NCI-H146 (cell line): ENCODE data around the gene TAOK2.
"Not testable (repeated sequence)": the region's sequence is repeated elsewhere in the genome, so short reads cannot be mapped to it uniquely, and the experiment has no call there.

Source experiments
- DNase-seq: peaks from one replicate; lab custom pipeline; 2025; lab: John Stamatoyannopoulos, UW

Gene TAOK2

DNA sequence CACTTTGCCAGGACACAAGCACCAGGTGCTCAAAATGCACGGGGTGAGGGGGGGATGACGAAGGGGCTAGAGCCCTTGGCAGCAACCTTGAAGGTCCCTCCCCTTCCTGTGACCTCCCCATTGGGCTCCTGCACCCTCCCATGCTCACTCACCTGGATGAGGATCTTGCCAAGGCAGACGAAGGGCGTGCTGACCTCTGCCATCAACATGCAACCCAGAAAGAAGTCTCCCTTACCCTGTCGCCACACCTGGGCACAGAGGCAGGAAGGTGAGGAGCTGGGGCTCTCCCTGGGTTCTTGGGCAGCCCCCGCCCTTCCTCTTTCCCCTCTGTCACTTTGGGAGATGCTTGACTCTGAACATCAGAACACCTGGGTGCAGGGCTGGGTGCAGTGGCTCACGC is 51.9 kb downstream of the TAOK2 start:
- DNase-seq: no peak

DNA sequence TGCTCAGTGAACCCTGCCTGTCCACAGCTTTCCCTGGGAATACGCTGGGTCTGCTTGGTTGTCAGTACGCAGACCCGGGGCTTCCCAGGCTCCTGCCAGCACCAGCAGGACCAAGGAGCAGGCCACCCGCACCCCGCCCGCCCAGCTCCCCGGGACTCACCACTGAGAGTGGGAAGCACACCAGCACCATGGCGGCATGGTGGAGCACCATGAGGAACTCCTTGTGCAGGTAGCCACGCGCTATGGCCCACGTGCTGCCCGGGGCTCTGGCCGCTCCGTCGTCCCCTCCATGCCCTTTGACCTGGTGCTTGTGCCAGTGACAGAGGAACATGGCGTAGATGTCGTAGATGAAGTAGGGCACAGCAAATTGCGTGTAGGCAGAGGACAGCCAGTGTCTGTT is 52.8 kb downstream of the TAOK2 start:
- no peak for DNase-seq

DNA sequence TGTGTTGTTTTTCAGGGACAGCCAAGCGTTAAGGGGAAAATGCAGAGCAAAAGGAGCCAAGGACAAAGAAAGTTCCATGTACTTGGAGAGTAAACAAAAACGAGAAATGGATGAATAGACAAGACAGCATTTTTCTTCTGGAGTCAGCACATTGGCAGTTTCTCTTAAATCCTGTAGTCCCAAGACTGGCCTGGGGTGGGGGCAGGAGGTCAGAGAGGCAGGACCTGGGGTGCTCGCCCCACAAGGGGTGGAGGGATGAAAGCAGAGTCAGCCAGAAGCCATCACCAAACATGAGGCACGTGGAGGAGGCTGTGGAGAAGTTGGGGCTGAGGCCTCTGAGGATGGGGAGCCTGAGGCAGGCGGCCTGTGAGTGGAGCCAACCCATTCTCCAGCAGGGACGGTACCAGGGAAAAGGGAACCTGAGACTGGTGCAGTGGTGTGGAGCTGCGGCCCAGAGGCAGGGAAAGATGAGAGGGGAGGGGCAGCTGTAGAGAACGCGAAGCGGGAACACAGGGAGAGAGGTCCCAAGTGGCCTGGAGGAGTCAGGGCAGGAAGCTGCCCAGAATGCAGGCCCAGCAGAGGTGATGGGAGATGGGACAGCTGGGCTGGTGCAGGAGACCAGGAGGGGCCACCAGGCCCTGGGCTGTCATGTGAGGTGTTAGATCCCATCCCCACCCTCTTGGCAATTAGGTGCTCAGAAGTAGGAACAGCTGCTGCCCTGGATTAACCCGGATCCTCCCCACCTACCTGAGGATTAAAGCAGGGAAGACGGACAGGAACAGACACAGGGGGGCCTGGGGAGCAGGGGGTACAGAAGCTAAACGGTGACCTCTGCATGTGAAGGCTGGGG is 54.1 kb downstream of the TAOK2 start:
- no peak for DNase-seq

DNA sequence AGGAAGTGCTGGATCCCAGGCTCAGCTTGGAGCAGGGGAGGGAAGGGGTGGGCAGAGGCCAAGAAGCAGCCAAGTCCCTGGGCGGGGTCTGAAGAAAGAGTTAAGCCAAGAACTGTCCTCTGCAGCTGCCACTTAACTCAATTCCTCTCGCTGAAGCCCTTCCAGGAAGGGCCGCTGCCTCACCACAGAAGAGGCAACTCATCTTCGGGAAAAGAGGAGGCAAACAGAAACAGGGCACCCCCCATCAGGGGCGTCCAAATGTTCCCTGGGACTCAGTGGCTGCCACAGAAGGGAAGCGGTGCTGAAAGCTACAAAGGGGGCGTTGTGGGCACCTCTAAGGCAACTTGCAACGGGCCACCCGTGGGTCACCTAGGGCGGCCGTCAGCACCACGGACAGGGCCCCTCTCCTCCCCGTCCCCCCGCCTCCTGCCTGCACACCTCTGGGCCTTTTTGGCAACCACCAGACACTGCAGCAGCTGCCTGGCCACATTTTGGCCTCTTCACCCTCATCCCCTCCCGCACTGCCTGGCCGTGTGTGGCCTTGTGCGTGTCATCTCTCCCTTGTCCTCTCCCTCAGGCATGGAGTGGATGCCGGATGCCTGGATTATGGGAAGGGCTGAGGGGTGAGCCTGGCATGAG is 54.9 kb downstream of the TAOK2 start:
- DNase-seq: no peak

DNA sequence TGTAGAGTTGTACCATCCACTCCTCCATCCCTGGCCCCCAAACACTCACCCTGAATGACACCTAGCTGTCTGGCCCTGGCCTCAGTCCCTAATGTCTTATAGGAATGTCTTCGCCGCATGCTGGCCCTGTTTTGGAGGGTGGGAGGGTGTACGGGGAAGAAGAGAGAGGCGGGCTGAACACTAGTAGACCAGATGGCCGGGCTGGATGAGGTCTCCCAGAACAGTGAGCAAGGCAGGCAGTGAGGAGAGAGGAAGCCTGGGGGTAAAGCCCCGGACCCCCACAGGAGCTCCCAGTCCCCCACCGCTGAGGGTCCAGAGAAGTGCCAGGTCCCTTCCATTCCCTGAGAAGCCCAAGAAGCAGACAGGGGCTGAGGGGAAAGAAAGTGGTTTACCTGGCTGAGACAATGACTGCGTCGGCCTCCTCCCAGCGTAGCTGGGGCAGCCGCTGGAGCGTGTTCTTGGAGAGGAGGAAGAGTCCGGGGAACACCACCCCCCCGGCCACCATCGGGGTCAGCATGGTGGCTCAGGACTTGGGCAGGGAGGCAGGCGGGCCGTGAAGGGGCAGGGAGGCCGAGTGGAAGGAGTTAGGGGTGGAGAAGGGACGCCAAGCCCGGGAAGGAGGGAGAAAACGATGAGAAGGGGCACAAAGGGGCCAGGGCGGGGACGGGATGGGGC is 56.5 kb downstream of the TAOK2 start:
- no peak for DNase-seq

DNA sequence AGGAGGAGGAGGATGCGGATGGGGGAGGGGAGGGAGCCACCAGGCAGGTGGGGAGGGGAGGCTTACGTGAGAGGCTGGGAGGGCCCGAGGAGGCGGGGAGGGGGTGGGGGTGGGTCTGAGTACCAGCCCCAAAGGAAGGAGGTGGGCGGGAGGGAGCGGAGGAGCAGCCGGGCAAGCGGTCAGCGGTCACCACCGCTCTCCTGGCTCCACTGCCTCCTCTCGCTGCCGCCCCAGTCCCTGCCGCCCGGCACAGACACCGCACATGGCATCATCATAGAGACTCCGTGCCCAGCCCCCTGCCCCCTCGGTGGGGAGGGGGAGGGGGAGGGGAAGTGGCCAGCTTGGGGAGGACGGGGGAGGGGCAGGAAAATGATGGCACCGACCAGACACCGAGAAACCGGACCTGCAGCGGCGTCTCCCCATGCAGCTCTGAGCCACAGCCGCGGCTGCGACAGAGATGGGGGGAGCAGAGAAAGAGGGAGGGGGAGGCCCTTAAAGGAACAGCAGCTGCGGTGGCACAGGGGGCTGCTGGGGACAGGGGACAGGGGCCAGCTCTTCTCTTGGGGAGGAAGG is 57.3 kb downstream of the TAOK2 start, which contains the start of gene TLCD3B:
Gene TLCD3B, minus strand, starts transcription at position 431 of the 573 bp plus-strand sequence. CDS start 744 bp downstream, outside the sequence.
- peak; percentile 73 for DNase-seq

DNA sequence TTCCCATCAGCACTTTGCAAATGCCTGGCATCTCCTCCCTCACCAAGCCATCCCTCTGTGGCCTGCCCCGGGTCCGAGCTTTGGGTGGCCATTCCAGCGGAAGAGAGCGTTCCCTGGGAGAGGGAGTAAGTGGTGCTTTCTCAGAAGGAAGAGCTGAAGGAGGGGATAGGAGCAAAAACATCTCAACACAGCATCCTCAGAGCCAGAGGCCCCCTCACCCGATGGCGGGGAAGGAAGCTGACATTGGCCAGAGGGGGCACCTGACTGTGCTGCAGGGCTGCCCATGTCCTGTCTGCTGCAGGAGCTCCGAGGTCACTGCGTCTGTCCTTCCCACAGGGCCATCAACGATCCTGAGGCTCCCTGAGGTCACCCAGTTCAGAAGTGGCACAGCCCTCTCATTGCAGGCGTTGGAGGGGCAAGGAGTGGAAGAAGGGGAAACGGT is 57.8 kb downstream of the TAOK2 start:
- peak; percentile 30 for DNase-seq

DNA sequence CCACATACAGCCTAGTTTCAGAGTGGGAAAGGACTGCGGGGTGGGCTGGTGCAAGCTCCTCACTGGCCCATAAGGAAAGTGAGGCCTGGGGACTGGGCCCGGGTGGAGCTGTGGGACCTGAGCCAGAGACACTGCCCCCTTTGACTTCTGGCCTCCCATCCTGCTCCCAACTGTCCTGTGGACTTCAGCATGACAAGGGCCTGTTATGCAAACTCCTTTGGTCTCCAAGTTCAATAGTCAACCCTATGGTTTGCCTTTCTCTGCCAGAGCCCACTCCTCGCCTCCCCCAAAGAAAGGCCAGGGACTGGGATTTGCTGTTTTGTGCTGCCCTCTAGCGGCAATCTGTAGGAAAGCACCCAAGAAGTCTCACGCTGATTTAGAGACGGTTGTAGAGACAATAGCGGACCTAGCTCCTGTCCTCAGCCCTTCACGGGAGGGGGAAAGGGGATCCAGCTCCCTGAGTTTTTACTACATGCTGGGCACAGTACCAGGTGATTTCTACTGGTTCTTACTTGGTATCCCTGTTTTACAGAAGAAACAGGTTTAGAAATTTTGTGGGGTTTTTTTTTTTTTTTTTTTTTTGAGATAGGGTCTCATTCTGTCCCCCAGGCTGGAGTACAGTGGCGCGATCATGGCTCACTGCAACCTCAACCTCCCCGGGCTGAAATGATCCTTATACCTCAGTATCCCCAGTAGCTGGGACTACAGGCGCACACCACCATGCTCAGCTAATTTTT is 58.6 kb downstream of the TAOK2 start:
- peak; percentile 85 for DNase-seq

DNA sequence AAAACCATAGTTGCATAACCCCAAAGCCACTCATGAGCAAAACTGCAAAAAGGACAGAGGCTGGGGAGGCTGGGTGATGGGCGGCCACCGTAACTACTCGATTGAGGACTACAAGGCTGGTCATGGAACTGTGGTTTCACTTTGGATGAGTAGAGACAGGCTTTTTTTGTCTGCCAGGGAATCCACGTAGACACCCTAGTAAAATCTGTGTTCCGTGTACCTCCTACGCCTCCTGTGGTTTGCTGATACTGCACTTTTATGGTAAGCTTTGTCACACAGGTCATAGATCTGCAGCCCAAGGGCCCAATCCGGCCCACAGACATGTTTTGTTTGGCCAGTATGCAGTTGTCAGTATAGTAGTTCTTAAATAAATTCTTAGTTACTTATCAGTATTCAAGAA is 59.6 kb downstream of the TAOK2 start:
- DNase-seq: no peak

DNA sequence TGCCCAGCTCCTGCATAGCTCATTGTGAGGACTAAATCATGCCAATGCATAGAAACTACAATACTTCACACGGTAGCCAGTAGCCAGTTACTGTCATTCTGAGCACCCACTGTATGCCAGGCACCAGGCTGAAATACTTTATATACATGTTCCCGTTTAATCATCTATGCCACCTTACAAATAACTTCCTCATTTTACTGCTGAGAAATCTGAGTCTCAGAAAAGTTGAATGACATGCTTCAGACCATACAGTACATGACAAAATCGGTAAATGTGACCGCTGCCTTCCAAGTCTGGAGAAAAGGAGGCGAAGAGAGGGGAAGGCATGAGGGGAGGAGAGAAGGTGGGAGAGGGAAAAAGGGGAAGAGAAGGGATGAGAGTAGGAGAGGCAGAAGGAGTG is 66.6 kb downstream of the TAOK2 start:
- DNase-seq: no peak

DNA sequence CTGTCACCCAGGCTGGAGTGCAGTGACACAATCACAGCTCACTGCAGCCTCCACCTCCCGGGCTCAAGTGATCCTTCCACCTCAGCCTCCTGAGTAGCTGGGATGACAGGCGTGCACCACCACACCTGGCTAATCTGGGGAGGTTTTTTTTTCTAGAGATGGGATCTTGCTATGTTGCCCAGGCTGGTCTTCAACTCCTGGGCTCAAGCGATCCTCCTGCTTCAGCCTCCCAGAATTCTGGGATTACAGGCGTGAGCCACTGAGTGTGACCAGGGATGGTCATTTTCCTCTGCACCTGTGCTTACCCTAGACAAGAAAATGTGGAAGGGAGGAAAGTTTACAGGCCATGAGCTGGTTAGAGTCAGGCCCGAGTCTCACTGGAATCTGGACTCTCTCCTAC is 67.0 kb downstream of the TAOK2 start:
- DNase-seq: not testable (repeated sequence)

DNA sequence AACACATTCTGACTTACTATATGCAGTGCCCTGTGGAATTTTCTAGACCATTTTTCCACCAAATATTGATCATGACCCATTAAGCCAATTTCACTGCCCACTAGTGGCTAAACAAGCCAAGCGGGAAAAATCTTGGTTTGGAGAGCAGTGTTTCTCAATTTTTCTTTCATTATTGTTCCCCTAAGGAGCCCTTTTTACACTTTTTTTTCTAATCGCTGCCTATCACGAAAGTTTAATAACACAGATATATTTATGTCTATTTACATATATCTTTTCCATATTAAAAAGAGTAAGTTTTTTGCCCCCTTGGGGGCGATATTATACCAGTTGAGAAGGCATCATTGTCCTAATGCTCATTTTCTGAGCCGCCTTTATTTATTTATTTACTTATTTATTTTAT is 68.2 kb downstream of the TAOK2 start:
- no peak for DNase-seq
